Activated T-helper 1 cell treated with anti-CD3 and anti-CD28 coated beads, Interleukin-2, amount 50 U/mL, for 16 hours (primary cell): ENCODE results near the gene TBC1D9B.
"Not testable (repeated sequence)": the region's sequence is repeated elsewhere in the genome, so short reads cannot be mapped to it uniquely, and the experiment has no call there.

ENCODE experiments used
- DNase-seq, 2 donors: peaks; one replicate each; pipeline ENCODE4 v3.0.0-alpha.2; 2020; ENCODE audit warnings: low read depth in 1 of 2, low spot score in 1 of 2

TBC1D9B gene

GRCh38 chr5:179886190-179886911 lies 21.3 kb downstream of the TBC1D9B start:
- no peak for DNase-seq

GRCh38 chr5:179885491-179886090 lies 22.1 kb downstream of the TBC1D9B start:
- DNase-seq: no peak

- DNase-seq: no peak
Observed at GRCh38 chr5:179883163-179883562, 24.5 kb downstream of the TBC1D9B start.

- DNase-seq: no peak
Observed at GRCh38 chr5:179882338-179882737, 25.4 kb downstream of the TBC1D9B start.

GRCh38 chr5:179880848-179881590 lies 26.7 kb downstream of the TBC1D9B start:
- no peak for DNase-seq

- DNase-seq: no peak
Observed at GRCh38 chr5:179880066-179880650, 27.5 kb downstream of the TBC1D9B start.

- DNase-seq: no peak
Observed at GRCh38 chr5:179879690-179880010, 28.0 kb downstream of the TBC1D9B start.

GRCh38 chr5:179879003-179879689 lies 28.6 kb downstream of the TBC1D9B start:
- no peak for DNase-seq

GRCh38 chr5:179878222-179879002 lies 29.3 kb downstream of the TBC1D9B start:
- DNase-seq: no peak

GRCh38 chr5:179876610-179876952 lies 31.1 kb downstream of the TBC1D9B start:
- no peak for DNase-seq

- DNase-seq: no peak
Observed at GRCh38 chr5:179875741-179876609, 31.7 kb downstream of the TBC1D9B start.

GRCh38 chr5:179874536-179875292 lies 33.0 kb downstream of the TBC1D9B start:
- DNase-seq: no peak

- no peak for DNase-seq
Observed at GRCh38 chr5:179874136-179874535, 33.6 kb downstream of the TBC1D9B start.

GRCh38 chr5:179873588-179874110 lies 34.0 kb downstream of the TBC1D9B start:
- DNase-seq: no peak

- DNase-seq: no peak
Observed at GRCh38 chr5:179872828-179873575, 34.7 kb downstream of the TBC1D9B start.

GRCh38 chr5:179872055-179872827 lies 35.5 kb downstream of the TBC1D9B start:
- no peak for DNase-seq

- DNase-seq: not testable (repeated sequence)
Observed at GRCh38 chr5:179871533-179871932, 36.2 kb downstream of the TBC1D9B start.
